SK-N-MC (cell line): ENCODE measurements around the gene CAMTA1.
A peak's percentile ranks its signal among the peaks of the same experiment; 100 is the strongest.

Experiments used
- DNase-seq: peaks from one replicate; pipeline ENCODE4 v3.0.0-alpha.2; 2011; ENCODE audit warnings: low read depth, low spot score
- H3K27ac ChIP-seq: fragments of 200-600 bp; sonication (generic); 2 replicates; pipeline ENCODE4 v1.5.1; 2016; ENCODE audit warnings: mixed run types
- H3K36me3 ChIP-seq: fragments of 200-600 bp; sonication (generic); 2 replicates; pipeline ENCODE4 v1.6.1; 2017; ENCODE audit warnings: antibody characterized with exemption, low read length, mixed read lengths; ENCODE audit not compliant: insufficient read depth
- H3K4me3 ChIP-seq: fragments of 200-600 bp; sonication (generic); 2 replicates; pipeline ENCODE4 v1.5.1; 2016
- H3K9ac ChIP-seq: fragments of 200-600 bp; sonication (generic); 2 replicates; pipeline ENCODE4 v1.8.0; 2017; ENCODE audit warnings: mixed run types, mixed read lengths; ENCODE audit not compliant: insufficient read length
- H3K9me3 ChIP-seq: fragments of 200-600 bp; sonication (generic); 2 replicates; pipeline ENCODE4 v1.6.1; 2017; ENCODE audit warnings: low read depth, mild to moderate bottlenecking, antibody characterized with exemption, low read length, moderate library complexity, mixed read lengths
- EZH2 ChIP-seq: fragments of 200-600 bp; sonication (generic); IDR thresholded peaks from one replicate; pipeline ENCODE4 v1.6.1; 2017; ENCODE audit warnings: antibody characterized with exemption
- FOXP2 ChIP-seq: optimal IDR thresholded peaks from 2 replicates; pipeline ENCODE3; 2011; ENCODE audit warnings: mild to moderate bottlenecking, moderate library complexity; ENCODE audit not compliant: insufficient read depth; ENCODE audit errors: extremely low read length, control extremely low read depth
- POLR2AphosphoS5 ChIP-seq: IDR thresholded peaks from 2 replicates; pipeline ENCODE4 v1.6.1; 2012; ENCODE audit warnings: mild to moderate bottlenecking, low read depth, low read length, borderline replicate concordance

The CAMTA1 gene

GRCh38 chr1:7770997-7771822 is 986.0 kb downstream of the CAMTA1 start, which contains the start of gene VAMP3:
VAMP3 (plus strand) TSS chr1:7771296; CDS start chr1:7771384, 88 bp downstream.
- DNase-seq: no peak
- peak; percentile 69; the same call in 1 of the 2 replicates for TF ChIP-seq POLR2AphosphoS5
- TF ChIP-seq EZH2: no peak
- Histone ChIP-seq H3K36me3 (peaks cover 16% of the 10 kb centered on the region), H3K9me3 (no peaks in the 10 kb centered on the region), H3K27ac (no peak within 1 kb of the TSS), H3K4me3 (peak within 1 kb of the TSS; percentile 92), H3K9ac (peak within 1 kb of the TSS; percentile 86)

GRCh38 chr1:7771823-7772299 is 986.6 kb downstream of the CAMTA1 start:
- Histone ChIP-seq H3K4me3 (peak overlapping the region; percentile 92), H3K9me3 (no peaks in the 10 kb centered on the region), H3K27ac (no peak overlapping the region), H3K36me3 (peaks cover 19% of the 10 kb centered on the region), H3K9ac (peak overlapping the region; percentile 86)
- TF ChIP-seq EZH2 (no peak), POLR2AphosphoS5 (no peak), FOXP2 (no peak)
- no peak for DNase-seq

GRCh38 chr1:7777591-7777990 is 992.3 kb downstream of the CAMTA1 start:
- no peak for DNase-seq
- H3K4me3 ChIP-seq: no peak overlapping the region
- no peak overlapping the region for H3K9ac ChIP-seq
- TF ChIP-seq EZH2 (no peak), FOXP2 (no peak), POLR2AphosphoS5 (no peak)
- peaks cover 48% of the 10 kb centered on the region for H3K36me3 ChIP-seq
- H3K9me3 ChIP-seq: no peaks in the 10 kb centered on the region
- no peak overlapping the region for H3K27ac ChIP-seq

- peaks cover 48% of the 10 kb centered on the region for H3K36me3 ChIP-seq
- no peak overlapping the region for H3K27ac ChIP-seq
- H3K9ac ChIP-seq: no peak overlapping the region
- no peak overlapping the region for H3K4me3 ChIP-seq
- no peak for TF ChIP-seq FOXP2
- no peak for TF ChIP-seq POLR2AphosphoS5
- TF ChIP-seq EZH2: no peak
- DNase-seq: no peak
- H3K9me3 ChIP-seq: no peaks in the 10 kb centered on the region
Measured at GRCh38 chr1:7778133-7778628, 992.9 kb downstream of the CAMTA1 start.

- TF ChIP-seq EZH2 (no peak), POLR2AphosphoS5 (no peak), FOXP2 (no peak)
- H3K27ac ChIP-seq: no peak overlapping the region
- peaks cover 34% of the 10 kb centered on the region; the same call in 1 of the 2 replicates for H3K36me3 ChIP-seq
- no peaks in the 10 kb centered on the region for H3K9me3 ChIP-seq
- H3K4me3 ChIP-seq: no peak overlapping the region
- no peak overlapping the region for H3K9ac ChIP-seq
- no peak for DNase-seq
Measured at GRCh38 chr1:7780976-7781375, 995.7 kb downstream of the CAMTA1 start.

GRCh38 chr1:7781501-7781900 is 996.2 kb downstream of the CAMTA1 start:
- no peak for TF ChIP-seq FOXP2
- TF ChIP-seq POLR2AphosphoS5: no peak
- TF ChIP-seq EZH2: no peak
- H3K9ac ChIP-seq: no peak overlapping the region
- no peak overlapping the region for H3K4me3 ChIP-seq
- H3K9me3 ChIP-seq: no peaks in the 10 kb centered on the region
- peaks cover 29% of the 10 kb centered on the region; the same call in 1 of the 2 replicates for H3K36me3 ChIP-seq
- no peak for DNase-seq
- H3K27ac ChIP-seq: no peak overlapping the region

GRCh38 chr1:7781923-7782495 is 996.8 kb downstream of the CAMTA1 start:
- Histone ChIP-seq H3K4me3 (no peak overlapping the region), H3K9me3 (no peaks in the 10 kb centered on the region), H3K36me3 (peaks cover 29% of the 10 kb centered on the region; the same call in 1 of the 2 replicates), H3K9ac (no peak overlapping the region), H3K27ac (no peak overlapping the region)
- no peak for TF ChIP-seq EZH2
- TF ChIP-seq FOXP2: no peak
- TF ChIP-seq POLR2AphosphoS5: no peak
- DNase-seq: no peak

GRCh38 chr1:7783178-7783711 is 998.0 kb downstream of the CAMTA1 start:
- Histone ChIP-seq H3K4me3 (peak overlapping the region; percentile 80), H3K27ac (no peak overlapping the region), H3K9ac (peak overlapping the region; percentile 63), H3K9me3 (no peaks in the 10 kb centered on the region), H3K36me3 (peaks cover 17% of the 10 kb centered on the region; the same call in 1 of the 2 replicates)
- TF ChIP-seq POLR2AphosphoS5 (no peak), EZH2 (no peak), FOXP2 (no peak)
- no peak for DNase-seq
